Esophagus squamous epithelium (tissue), 5 donors: ENCODE data around the gene ZP2. TPM values are rescaled to one million over a fixed set of nuclear protein-coding genes. Genes with fewer than 3 reads are reported as not detected.

Experiments
- DNase-seq: peaks from one replicate; lab custom pipeline; 2025; lab: John Stamatoyannopoulos, UW
- H3K27ac ChIP-seq, 4 donors: fragments of 200-600 bp; sonication (generic); one replicate each; pipeline ENCODE4 v1.5.1; 2016 to 2019; ENCODE audit warnings: mild to moderate bottlenecking in 1 of 4
- H3K27me3 ChIP-seq, 4 donors: fragments of 200-600 bp; sonication (generic); 1 replicate in 3 of 4; 2 replicates in 1 of 4; pipeline versions ENCODE4 v1.5.1 to v1.6.0; 2017 to 2021; ENCODE audit warnings: antibody characterized with exemption in 1 of 4
- H3K36me3 ChIP-seq, 3 donors: fragments of 200-600 bp; sonication (generic); one replicate each; pipeline ENCODE4 v1.5.1; 2016 to 2019
- H3K4me1 ChIP-seq, 3 donors: fragments of 200-600 bp; sonication (generic); one replicate each; pipeline ENCODE4 v1.5.1; 2017 to 2019
- H3K4me3 ChIP-seq, 4 donors: fragments of 200-600 bp; sonication (generic); 1 replicate in 3 of 4; 2 replicates in 1 of 4; pipeline ENCODE4 v1.5.1; 2016 to 2019; ENCODE audit warnings: mild to moderate bottlenecking in 2 of 4, moderate library complexity in 1 of 4
- H3K9me3 ChIP-seq, 3 donors: fragments of 200-600 bp; sonication (generic); one replicate each; pipeline ENCODE4 v1.5.1; 2016 to 2019
- CTCF ChIP-seq, 6 experiments: fragments of 450-650 bp in 4 of 6; fragments of 200-600 bp in 2 of 6; sonication (generic) in 2 of 6; IDR thresholded peaks; one replicate each; pipeline ENCODE4 v1.5.1; 2016 to 2019; ENCODE audit warnings: antibody characterized with exemption in 6 of 6, mild to moderate bottlenecking in 4 of 6, moderate library complexity in 4 of 6
- POLR2A ChIP-seq, 4 donors: fragments of 450-650 bp; IDR thresholded peaks; one replicate each; pipeline ENCODE4 v1.6.1; 2017; ENCODE audit warnings: antibody characterized with exemption in 4 of 4, mild to moderate bottlenecking in 4 of 4, moderate library complexity in 3 of 4
- WGBS, 2 donors: methylation state at CpG; one replicate each; pipeline ENCODE4 v1.1.5; 2018; 5-methylcytosine and 5-hydroxymethylcytosine counted together
- intact Hi-C: fragments of 100-400 bp; cut with DNase I; formaldehyde crosslinking; loops from one replicate; pipeline ENCODE4 v1.15.0; 2022
- total RNA-seq, 4 donors: library from RNA; depleted of rRNA; stranded (reverse); fragments of >200 nt; gene quantifications; one replicate each; pipeline ENCODE4 v1.1.0, GENCODE V29; 2016
- donor health status: DM: yes; HTN: yes; CAD: no.

ZP2 gene
- total RNA-seq, 4 donors from 2014 or later = not detected

- DNase-seq = no peak
- WGBS, 2 donors = 11 to 19% methylated on average over 6 to 8 of the region's 8 CpGs
- TF ChIP-seq CTCF (IDR thresholded peaks at IDR 0.05) (no peak), POLR2A (IDR thresholded peaks at IDR 0.05) (no peak)
- Histone ChIP-seq H3K4me1 (peaks cover 0 to 11% (median 7%) of the 10 kb centered on the region in 3 donors), H3K27me3 (peaks cover 0 to 19% (median 0%) of the 10 kb centered on the region in 4 donors), H3K27ac (no peak within 1 kb of the TSS), H3K9me3 (no peaks in the 10 kb centered on the region), H3K4me3 (no peak within 1 kb of the TSS), H3K36me3 (no peaks in the 10 kb centered on the region)
- intact Hi-C loops = no loop called here
These were observed 60.9 kb downstream of the ZP2 start, which contains the start of gene DNAH3 for GRCh38 chr16:21150375-21151001. DNAH3 (minus strand) TSS chr16:21150846; CDS start chr16:21150319, 527 bp downstream.

Other genes with a start within 250 kb of the ZP2 start
- gene DNAH3, start 60.7 kb downstream of the ZP2 start, total RNA-seq = under 1 TPM in 2 of 4 donors, not detected in 2; 0.57 TPM
- gene LDAF1, start 52.9 kb downstream of the ZP2 start, total RNA-seq = 100 to 1,000 TPM in 3 of 4 donors, 10 to 100 TPM in 1; 46.3 to 137 (median 111) TPM
- gene ANKS4B, start 22.1 kb upstream of the ZP2 start, total RNA-seq = not detected
- 10 to 100 TPM in 1 of 4 donors, 1 to 10 TPM in 3; 2.0 to 13.9 (median 5.8) TPM for gene CRYM, start 66.7 kb upstream of the ZP2 start, total RNA-seq